ENCODE data around the gene VSTM4.

- no peak for TF ChIP-seq CTCF (conservative IDR thresholded peaks at IDR 0.05; ENCODE audit: low read depth in 2 of 2)
- no peak for TF ChIP-seq POLR2AphosphoS5 (IDR thresholded peaks at IDR 0.05; ENCODE audit: low read depth)
- no peak for TF ChIP-seq ZNF331 (CRISPR knock-in tag; IDR thresholded peaks at IDR 0.05; ENCODE audit: low read depth)
- TF ChIP-seq EZH2phosphoT487 (IDR thresholded peaks at IDR 0.05; ENCODE audit: unreplicated experiment), result no peak
- TF ChIP-seq, protein P1, sequence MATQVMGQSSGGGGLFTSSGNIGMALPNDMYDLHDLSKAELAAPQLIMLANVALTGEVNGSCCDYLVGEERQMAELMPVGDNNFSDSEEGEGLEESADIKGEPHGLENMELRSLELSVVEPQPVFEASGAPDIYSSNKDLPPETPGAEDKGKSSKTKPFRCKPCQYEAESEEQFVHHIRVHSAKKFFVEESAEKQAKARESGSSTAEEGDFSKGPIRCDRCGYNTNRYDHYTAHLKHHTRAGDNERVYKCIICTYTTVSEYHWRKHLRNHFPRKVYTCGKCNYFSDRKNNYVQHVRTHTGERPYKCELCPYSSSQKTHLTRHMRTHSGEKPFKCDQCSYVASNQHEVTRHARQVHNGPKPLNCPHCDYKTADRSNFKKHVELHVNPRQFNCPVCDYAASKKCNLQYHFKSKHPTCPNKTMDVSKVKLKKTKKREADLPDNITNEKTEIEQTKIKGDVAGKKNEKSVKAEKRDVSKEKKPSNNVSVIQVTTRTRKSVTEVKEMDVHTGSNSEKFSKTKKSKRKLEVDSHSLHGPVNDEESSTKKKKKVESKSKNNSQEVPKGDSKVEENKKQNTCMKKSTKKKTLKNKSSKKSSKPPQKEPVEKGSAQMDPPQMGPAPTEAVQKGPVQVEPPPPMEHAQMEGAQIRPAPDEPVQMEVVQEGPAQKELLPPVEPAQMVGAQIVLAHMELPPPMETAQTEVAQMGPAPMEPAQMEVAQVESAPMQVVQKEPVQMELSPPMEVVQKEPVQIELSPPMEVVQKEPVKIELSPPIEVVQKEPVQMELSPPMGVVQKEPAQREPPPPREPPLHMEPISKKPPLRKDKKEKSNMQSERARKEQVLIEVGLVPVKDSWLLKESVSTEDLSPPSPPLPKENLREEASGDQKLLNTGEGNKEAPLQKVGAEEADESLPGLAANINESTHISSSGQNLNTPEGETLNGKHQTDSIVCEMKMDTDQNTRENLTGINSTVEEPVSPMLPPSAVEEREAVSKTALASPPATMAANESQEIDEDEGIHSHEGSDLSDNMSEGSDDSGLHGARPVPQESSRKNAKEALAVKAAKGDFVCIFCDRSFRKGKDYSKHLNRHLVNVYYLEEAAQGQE (IDR thresholded peaks at IDR 0.05; ENCODE audit: unreplicated experiment), result no peak
- TF ChIP-seq, protein P2, sequence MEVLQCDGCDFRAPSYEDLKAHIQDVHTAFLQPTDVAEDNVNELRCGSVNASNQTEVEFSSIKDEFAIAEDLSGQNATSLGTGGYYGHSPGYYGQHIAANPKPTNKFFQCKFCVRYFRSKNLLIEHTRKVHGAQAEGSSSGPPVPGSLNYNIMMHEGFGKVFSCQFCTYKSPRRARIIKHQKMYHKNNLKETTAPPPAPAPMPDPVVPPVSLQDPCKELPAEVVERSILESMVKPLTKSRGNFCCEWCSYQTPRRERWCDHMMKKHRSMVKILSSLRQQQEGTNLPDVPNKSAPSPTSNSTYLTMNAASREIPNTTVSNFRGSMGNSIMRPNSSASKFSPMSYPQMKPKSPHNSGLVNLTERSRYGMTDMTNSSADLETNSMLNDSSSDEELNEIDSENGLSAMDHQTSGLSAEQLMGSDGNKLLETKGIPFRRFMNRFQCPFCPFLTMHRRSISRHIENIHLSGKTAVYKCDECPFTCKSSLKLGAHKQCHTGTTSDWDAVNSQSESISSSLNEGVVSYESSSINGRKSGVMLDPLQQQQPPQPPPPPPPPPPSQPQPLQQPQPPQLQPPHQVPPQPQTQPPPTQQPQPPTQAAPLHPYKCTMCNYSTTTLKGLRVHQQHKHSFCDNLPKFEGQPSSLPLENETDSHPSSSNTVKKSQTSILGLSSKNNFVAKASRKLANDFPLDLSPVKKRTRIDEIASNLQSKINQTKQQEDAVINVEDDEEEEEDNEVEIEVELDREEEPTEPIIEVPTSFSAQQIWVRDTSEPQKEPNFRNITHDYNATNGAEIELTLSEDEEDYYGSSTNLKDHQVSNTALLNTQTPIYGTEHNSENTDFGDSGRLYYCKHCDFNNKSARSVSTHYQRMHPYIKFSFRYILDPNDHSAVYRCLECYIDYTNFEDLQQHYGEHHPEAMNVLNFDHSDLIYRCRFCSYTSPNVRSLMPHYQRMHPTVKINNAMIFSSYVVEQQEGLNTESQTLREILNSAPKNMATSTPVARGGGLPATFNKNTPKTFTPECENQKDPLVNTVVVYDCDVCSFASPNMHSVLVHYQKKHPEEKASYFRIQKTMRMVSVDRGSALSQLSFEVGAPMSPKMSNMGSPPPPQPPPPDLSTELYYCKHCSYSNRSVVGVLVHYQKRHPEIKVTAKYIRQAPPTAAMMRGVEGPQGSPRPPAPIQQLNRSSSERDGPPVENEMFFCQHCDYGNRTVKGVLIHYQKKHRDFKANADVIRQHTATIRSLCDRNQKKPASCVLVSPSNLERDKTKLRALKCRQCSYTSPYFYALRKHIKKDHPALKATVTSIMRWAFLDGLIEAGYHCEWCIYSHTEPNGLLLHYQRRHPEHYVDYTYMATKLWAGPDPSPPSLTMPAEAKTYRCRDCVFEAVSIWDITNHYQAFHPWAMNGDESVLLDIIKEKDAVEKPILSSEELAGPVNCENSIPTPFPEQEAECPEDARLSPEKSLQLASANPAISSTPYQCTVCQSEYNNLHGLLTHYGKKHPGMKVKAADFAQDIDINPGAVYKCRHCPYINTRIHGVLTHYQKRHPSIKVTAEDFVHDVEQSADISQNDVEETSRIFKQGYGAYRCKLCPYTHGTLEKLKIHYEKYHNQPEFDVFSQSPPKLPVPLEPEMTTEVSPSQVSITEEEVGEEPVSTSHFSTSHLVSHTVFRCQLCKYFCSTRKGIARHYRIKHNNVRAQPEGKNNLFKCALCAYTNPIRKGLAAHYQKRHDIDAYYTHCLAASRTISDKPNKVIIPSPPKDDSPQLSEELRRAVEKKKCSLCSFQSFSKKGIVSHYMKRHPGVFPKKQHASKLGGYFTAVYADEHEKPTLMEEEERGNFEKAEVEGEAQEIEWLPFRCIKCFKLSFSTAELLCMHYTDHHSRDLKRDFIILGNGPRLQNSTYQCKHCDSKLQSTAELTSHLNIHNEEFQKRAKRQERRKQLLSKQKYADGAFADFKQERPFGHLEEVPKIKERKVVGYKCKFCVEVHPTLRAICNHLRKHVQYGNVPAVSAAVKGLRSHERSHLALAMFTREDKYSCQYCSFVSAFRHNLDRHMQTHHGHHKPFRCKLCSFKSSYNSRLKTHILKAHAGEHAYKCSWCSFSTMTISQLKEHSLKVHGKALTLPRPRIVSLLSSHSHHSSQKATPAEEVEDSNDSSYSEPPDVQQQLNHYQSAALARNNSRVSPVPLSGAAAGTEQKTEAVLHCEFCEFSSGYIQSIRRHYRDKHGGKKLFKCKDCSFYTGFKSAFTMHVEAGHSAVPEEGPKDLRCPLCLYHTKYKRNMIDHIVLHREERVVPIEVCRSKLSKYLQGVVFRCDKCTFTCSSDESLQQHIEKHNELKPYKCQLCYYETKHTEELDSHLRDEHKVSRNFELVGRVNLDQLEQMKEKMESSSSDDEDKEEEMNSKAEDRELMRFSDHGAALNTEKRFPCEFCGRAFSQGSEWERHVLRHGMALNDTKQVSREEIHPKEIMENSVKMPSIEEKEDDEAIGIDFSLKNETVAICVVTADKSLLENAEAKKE (CRISPR knock-in tag; IDR thresholded peaks at IDR 0.05), result no peak
- no peak for TF ChIP-seq CREB1 (CRISPR knock-in tag; IDR thresholded peaks at IDR 0.05; ENCODE audit: low read depth)
- TF ChIP-seq EZH2 (IDR thresholded peaks at IDR 0.05; ENCODE audit: low read depth, unreplicated experiment), result no peak
- TF ChIP-seq, protein P3, sequence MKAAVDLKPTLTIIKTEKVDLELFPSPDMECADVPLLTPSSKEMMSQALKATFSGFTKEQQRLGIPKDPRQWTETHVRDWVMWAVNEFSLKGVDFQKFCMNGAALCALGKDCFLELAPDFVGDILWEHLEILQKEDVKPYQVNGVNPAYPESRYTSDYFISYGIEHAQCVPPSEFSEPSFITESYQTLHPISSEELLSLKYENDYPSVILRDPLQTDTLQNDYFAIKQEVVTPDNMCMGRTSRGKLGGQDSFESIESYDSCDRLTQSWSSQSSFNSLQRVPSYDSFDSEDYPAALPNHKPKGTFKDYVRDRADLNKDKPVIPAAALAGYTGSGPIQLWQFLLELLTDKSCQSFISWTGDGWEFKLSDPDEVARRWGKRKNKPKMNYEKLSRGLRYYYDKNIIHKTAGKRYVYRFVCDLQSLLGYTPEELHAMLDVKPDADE (IDR thresholded peaks at IDR 0.05), result no peak
- no peak for TF ChIP-seq ZNF114 (CRISPR knock-in tag; IDR thresholded peaks at IDR 0.05)
- TF ChIP-seq JUNB (IDR thresholded peaks at IDR 0.05; ENCODE audit: unreplicated experiment), result no peak
Observed at GRCh38 chr10:49055221-49055849, 60.0 kb downstream of the VSTM4 start.

Measured in GM23338 (cell line).